ENCODE data around the gene FXR2. TPM values are rescaled to one million over a fixed set of nuclear protein-coding genes. Genes with fewer than 3 reads are reported as not detected.

The FXR2 gene
- total RNA-seq, 2 experiments from 2014 or later = 32.1 to 32.4 TPM

- Histone ChIP-seq H3K4me1 (ENCODE audit: insufficient read depth, low read length, poor library complexity, severe bottlenecking) (peaks cover 63% of the 10 kb centered on the region), H3K36me3 (ENCODE audit: insufficient read depth, low read length) (peaks cover 76% of the 10 kb centered on the region), H3K9me3 (ENCODE audit: low read length) (no peaks in the 10 kb centered on the region), H4K20me1 (ENCODE audit: insufficient read depth, low read length) (peaks cover 20% of the 10 kb centered on the region), H3K27ac (ENCODE audit: low read depth, low read length, poor library complexity, severe bottlenecking) (peak overlapping the region; percentile 37), H3K4me2 (ENCODE audit: low read length) (no peak overlapping the region), H2AFZ (ENCODE audit: low read length) (no peak overlapping the region), H3K79me2 (ENCODE audit: insufficient read depth, low read depth, low read length) (peaks cover 19% of the 10 kb centered on the region), H3K9me2 (ENCODE audit: insufficient read depth, low read length) (no peaks in the 10 kb centered on the region), H3K4me3 (ENCODE audit: low read depth, low read length, poor library complexity, severe bottlenecking) (no peak overlapping the region)
- CTCF ChIA-PET (ENCODE audit: unreplicated experiment) = no interaction called here
- TF ChIP-seq EZH2phosphoT487 (IDR thresholded peaks at IDR 0.05; ENCODE audit: borderline replicate concordance, low read depth, low read length) = no peak
- no peak for TF ChIP-seq CTCF (conservative IDR thresholded peaks at IDR 0.05; ENCODE audit: low read length)
- no TSS peak for BruUV-seq (replicated peaks)
- intact Hi-C loops (cut with micrococcal nuclease; ENCODE audit: unreplicated experiment) = no loop called here
- DNase-seq (ENCODE audit: low spot score) = peak; percentile 28
- POLR2A ChIA-PET = interaction anchor here (1.0 kb wide), 1 partner anchor 34 kb away, joined by 3 read pairs; the partner anchor contains the start of gene FXR2
Observed at GRCh38 chr17:7579834-7580603, 34.7 kb downstream of the FXR2 start.

GRCh38 chr17:7579001-7579833, 35.5 kb downstream of the FXR2 start, which contains the start of gene CD68:
CD68 (plus strand) TSS chr17:7579638; CDS start chr17:7579678, 40 bp downstream.
- Histone ChIP-seq H4K20me1 (ENCODE audit: insufficient read depth, low read length) (peaks cover 28% of the 10 kb centered on the region), H3K4me3 (ENCODE audit: low read depth, low read length, poor library complexity, severe bottlenecking) (no peak within 1 kb of the TSS), H2AFZ (ENCODE audit: low read length) (no peak within 1 kb of the TSS), H3K9me2 (ENCODE audit: insufficient read depth, low read length) (no peaks in the 10 kb centered on the region), H3K79me2 (ENCODE audit: insufficient read depth, low read depth, low read length) (peaks cover 24% of the 10 kb centered on the region), H3K27ac (ENCODE audit: low read depth, low read length, poor library complexity, severe bottlenecking) (peak within 1 kb of the TSS; percentile 37), H3K4me2 (ENCODE audit: low read length) (peak within 1 kb of the TSS; percentile 22; the same call in 1 of the 2 replicates), H3K4me1 (ENCODE audit: insufficient read depth, low read length, poor library complexity, severe bottlenecking) (peaks cover 63% of the 10 kb centered on the region), H3K9me3 (ENCODE audit: low read length) (no peaks in the 10 kb centered on the region), H3K36me3 (ENCODE audit: insufficient read depth, low read length) (peaks cover 84% of the 10 kb centered on the region)
- DNase-seq (ENCODE audit: low spot score) = peak; percentile 84
- no TSS peak for BruUV-seq (replicated peaks)
- TF ChIP-seq EZH2phosphoT487 (IDR thresholded peaks at IDR 0.05; ENCODE audit: borderline replicate concordance, low read depth, low read length) = no peak
- no peak for TF ChIP-seq CTCF (conservative IDR thresholded peaks at IDR 0.05; ENCODE audit: low read length)
- CTCF ChIA-PET (ENCODE audit: unreplicated experiment) = no interaction called here
- intact Hi-C loops (cut with micrococcal nuclease; ENCODE audit: unreplicated experiment) = no loop called here
- POLR2A ChIA-PET = interaction anchor here (1.0 kb wide), 1 partner anchor 35 kb away, joined by 3 read pairs; the partner anchor contains the start of gene FXR2
